ENCODE measurements around the gene NPTX2. TPM values are rescaled to one million over a fixed set of nuclear protein-coding genes. Genes with fewer than 3 reads are reported as not detected.

Gene NPTX2
- total and polyA plus RNA-seq, 4 donors = 0.41 to 2.3 (median 0.63) TPM

DNA sequence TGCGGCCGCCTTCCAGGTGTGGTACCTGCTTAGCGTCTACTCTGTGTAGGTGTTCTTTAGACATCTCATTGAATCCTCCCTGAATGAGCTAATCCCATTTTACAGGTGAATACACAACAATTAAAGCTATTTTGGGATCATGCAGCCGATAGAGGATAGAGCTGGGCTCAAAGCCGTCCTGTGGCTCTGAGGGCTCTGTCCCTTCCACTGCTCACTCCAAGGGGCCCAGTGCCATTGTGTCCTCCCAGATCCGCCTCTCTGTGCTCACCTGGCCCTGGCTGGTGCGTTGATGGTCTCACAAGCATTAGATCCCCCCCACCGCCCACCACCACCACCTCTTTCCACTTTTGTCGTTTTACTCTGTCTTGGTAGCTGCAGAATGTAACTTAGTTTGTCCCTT lies 13.1 kb downstream of the NPTX2 start:
- WGBS, 2 donors = 72 to 84% methylated on average over 9 of the region's 9 CpGs
- H3K4me1 ChIP-seq (ENCODE audit: control insufficient read depth in 5 of 5, insufficient read depth in 5 of 5, low read length in 5 of 5) = no peaks in the 10 kb centered on the region
- TF ChIP-seq, protein P1, sequence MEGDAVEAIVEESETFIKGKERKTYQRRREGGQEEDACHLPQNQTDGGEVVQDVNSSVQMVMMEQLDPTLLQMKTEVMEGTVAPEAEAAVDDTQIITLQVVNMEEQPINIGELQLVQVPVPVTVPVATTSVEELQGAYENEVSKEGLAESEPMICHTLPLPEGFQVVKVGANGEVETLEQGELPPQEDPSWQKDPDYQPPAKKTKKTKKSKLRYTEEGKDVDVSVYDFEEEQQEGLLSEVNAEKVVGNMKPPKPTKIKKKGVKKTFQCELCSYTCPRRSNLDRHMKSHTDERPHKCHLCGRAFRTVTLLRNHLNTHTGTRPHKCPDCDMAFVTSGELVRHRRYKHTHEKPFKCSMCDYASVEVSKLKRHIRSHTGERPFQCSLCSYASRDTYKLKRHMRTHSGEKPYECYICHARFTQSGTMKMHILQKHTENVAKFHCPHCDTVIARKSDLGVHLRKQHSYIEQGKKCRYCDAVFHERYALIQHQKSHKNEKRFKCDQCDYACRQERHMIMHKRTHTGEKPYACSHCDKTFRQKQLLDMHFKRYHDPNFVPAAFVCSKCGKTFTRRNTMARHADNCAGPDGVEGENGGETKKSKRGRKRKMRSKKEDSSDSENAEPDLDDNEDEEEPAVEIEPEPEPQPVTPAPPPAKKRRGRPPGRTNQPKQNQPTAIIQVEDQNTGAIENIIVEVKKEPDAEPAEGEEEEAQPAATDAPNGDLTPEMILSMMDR (IDR thresholded peaks at IDR 0.05; ENCODE audit: control extremely low read depth, extremely low read depth) = no peak
- ATAC-seq (ENCODE audit: insufficient read depth, low FRiP score) (no peak), DNase-seq (no peak)
- peaks cover 0 to 14% (median 0%) of the 10 kb centered on the region in 4 donors for H3K9me3 ChIP-seq (ENCODE audit: control insufficient read depth in 4 of 4, insufficient read depth in 3 of 4, low read length in 3 of 4)
- no peak overlapping the region for H3K27ac ChIP-seq (ENCODE audit: low read depth in 1 of 2, low read length in 1 of 2)
- no peak overlapping the region for H3K9ac ChIP-seq (ENCODE audit: insufficient read depth in 1 of 2, low read length in 2 of 2)
- no peaks in the 10 kb centered on the region for H3K36me3 ChIP-seq (ENCODE audit: control insufficient read depth in 4 of 4, insufficient read depth in 4 of 4, low read length in 4 of 4)
- peaks cover 0 to 14% (median 0%) of the 10 kb centered on the region in 3 donors for H3K27me3 ChIP-seq (ENCODE audit: control insufficient read depth in 3 of 3, insufficient read depth in 3 of 3, low read length in 2 of 3)
- H3K4me3 ChIP-seq = no peak overlapping the region

DNA sequence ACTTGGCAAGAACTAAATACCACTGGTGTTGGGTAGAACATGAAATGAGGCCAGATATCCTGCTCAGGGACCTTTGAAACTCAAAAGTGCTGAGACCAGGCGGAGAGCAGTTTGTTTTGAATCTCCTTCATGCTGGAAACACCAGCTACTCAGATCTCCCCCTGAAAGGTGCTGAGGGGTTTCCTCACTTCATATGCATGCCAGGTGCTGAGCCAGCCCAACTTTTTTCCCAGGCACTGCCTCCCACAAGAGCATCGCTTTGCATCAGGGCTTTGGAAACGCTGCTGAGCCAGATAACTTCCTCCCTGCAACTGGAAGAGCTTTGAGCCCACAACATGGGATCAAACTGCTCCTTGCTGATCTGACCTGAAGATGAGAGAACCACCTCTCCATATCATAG lies 13.7 kb downstream of the NPTX2 start:
- TF ChIP-seq, protein P1 (IDR thresholded peaks at IDR 0.05; ENCODE audit: control extremely low read depth, extremely low read depth) = no peak
- ATAC-seq (ENCODE audit: insufficient read depth, low FRiP score) = no peak

DNA sequence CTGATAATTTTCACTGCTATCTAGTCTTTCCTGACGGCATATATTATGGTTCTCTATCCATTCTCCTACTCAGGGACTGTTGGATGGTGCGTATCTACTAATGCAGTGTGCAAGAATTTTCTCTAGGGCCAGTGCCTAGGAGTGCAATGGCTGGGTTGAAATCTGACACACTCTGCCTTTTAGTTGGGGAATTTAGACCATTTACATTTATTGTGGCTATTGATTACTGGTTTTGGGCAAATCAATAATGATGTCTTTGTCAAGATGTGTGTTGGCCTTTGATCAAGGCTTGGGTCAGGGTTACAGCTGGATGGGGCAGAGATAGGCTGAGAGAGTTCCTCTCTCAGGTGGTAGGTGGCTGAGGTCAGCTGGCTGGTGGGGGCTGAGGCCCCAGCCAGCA lies 21.8 kb downstream of the NPTX2 start:
- no peak overlapping the region for H3K27ac ChIP-seq (ENCODE audit: low read depth in 1 of 2, low read length in 1 of 2)
- TF ChIP-seq, protein P1 (IDR thresholded peaks at IDR 0.05; ENCODE audit: control extremely low read depth, extremely low read depth) = no peak
- peaks cover 0 to 12% (median 3%) of the 10 kb centered on the region in 4 donors for H3K9me3 ChIP-seq (ENCODE audit: control insufficient read depth in 4 of 4, insufficient read depth in 3 of 4, low read length in 3 of 4)
- H3K27me3 ChIP-seq (ENCODE audit: control insufficient read depth in 3 of 3, insufficient read depth in 3 of 3, low read length in 2 of 3) = no peaks in the 10 kb centered on the region
- H3K4me3 ChIP-seq = no peak overlapping the region
- DNase-seq (no peak), ATAC-seq (ENCODE audit: insufficient read depth, low FRiP score) (no peak)
- H3K9ac ChIP-seq (ENCODE audit: insufficient read depth in 1 of 2, low read length in 2 of 2) = no peak overlapping the region
- H3K4me1 ChIP-seq (ENCODE audit: control insufficient read depth in 5 of 5, insufficient read depth in 5 of 5, low read length in 5 of 5) = no peaks in the 10 kb centered on the region
- no peaks in the 10 kb centered on the region for H3K36me3 ChIP-seq (ENCODE audit: control insufficient read depth in 4 of 4, insufficient read depth in 4 of 4, low read length in 4 of 4)
- WGBS, 2 donors = 85 to 92% methylated on average over 2 of the region's 2 CpGs

More for the DNA sequence above, 13.7 kb downstream of the NPTX2 start:
- no peak for DNase-seq
- Histone ChIP-seq H3K36me3 (ENCODE audit: control insufficient read depth in 4 of 4, insufficient read depth in 4 of 4, low read length in 4 of 4) (no peaks in the 10 kb centered on the region), H3K27me3 (ENCODE audit: control insufficient read depth in 3 of 3, insufficient read depth in 3 of 3, low read length in 2 of 3) (peaks cover 0 to 14% (median 0%) of the 10 kb centered on the region in 3 donors), H3K4me1 (ENCODE audit: control insufficient read depth in 5 of 5, insufficient read depth in 5 of 5, low read length in 5 of 5) (no peaks in the 10 kb centered on the region), H3K9ac (ENCODE audit: insufficient read depth in 1 of 2, low read length in 2 of 2) (no peak overlapping the region), H3K9me3 (ENCODE audit: control insufficient read depth in 4 of 4, insufficient read depth in 3 of 4, low read length in 3 of 4) (peaks cover 0 to 14% (median 0%) of the 10 kb centered on the region in 4 donors), H3K27ac (ENCODE audit: low read depth in 1 of 2, low read length in 1 of 2) (no peak overlapping the region), H3K4me3 (no peak overlapping the region)
- 65 to 66% methylated on average over 3 of the region's 3 CpGs for WGBS, 2 donors

DNA sequence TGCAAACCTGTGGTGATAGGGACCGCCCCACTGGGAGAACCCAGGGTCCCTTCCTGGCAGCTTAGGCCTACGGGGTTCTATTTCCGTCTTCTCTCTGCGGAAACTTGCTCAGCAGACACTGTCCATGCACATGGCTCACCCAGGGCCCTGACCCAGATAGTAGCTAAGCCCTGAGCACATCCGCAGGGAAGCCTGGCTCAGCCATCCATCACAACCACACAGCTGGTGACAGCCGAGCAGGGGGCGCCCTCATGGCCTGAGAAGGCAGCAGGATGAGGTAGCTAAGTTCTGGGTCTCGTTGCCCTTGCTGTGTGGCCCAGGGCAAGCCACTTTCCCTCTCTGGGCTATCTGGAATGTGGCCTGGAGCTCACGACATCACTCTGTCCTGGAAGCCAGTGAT lies 23.3 kb downstream of the NPTX2 start:
- Histone ChIP-seq H3K27ac (ENCODE audit: low read depth in 1 of 2, low read length in 1 of 2) (no peak overlapping the region), H3K4me3 (no peak overlapping the region), H3K4me1 (ENCODE audit: control insufficient read depth in 5 of 5, insufficient read depth in 5 of 5, low read length in 5 of 5) (no peaks in the 10 kb centered on the region), H3K36me3 (ENCODE audit: control insufficient read depth in 4 of 4, insufficient read depth in 4 of 4, low read length in 4 of 4) (no peaks in the 10 kb centered on the region), H3K27me3 (ENCODE audit: control insufficient read depth in 3 of 3, insufficient read depth in 3 of 3, low read length in 2 of 3) (no peaks in the 10 kb centered on the region), H3K9me3 (ENCODE audit: control insufficient read depth in 4 of 4, insufficient read depth in 3 of 4, low read length in 3 of 4) (peaks cover 0 to 12% (median 3%) of the 10 kb centered on the region in 4 donors), H3K9ac (ENCODE audit: insufficient read depth in 1 of 2, low read length in 2 of 2) (no peak overlapping the region)
- no peak for DNase-seq
- 58 to 73% methylated on average over 9 of the region's 9 CpGs for WGBS, 2 donors
- no peak for ATAC-seq (ENCODE audit: insufficient read depth, low FRiP score)
- TF ChIP-seq, protein P1 (IDR thresholded peaks at IDR 0.05; ENCODE audit: control extremely low read depth, extremely low read depth) = no peak
